OCI-LY3 (cell line): ENCODE results near the gene SLC19A1.

Experiments
- EZH2phosphoT487 ChIP-seq: fragments of 200-600 bp; shearing (Covaris generic); IDR thresholded peaks from 2 replicates; pipeline ENCODE4 v1.6.1; 2018; ENCODE audit warnings: antibody characterized with exemption, mixed run types, low read depth
- TF ChIP-seq, protein P1 (sequence below): fragments of 200-600, 300-600 bp; sonication (generic); IDR thresholded peaks from 2 replicates; pipeline ENCODE4 v1.5.1; 2014; ENCODE audit warnings: antibody characterized with exemption, low read length, low read depth

DNA sequence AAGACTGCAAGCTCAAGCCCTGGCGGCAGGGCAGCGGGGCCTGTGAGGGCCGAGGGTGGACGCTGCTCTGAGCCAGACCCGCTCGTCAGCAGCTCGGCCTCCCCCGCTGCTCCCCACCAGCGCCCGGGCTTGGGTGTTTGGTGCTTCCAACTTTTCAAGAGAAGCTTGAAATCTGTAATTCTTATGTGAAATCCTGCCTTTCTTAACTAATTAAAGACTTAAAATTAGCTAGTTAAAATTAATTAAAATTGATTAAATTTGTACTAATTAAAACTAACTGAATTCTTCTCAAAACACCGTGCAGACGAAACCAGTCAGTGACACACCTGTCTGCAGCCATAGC is 14.0 kb upstream of the SLC19A1 start:
- TF ChIP-seq, protein P1, sequence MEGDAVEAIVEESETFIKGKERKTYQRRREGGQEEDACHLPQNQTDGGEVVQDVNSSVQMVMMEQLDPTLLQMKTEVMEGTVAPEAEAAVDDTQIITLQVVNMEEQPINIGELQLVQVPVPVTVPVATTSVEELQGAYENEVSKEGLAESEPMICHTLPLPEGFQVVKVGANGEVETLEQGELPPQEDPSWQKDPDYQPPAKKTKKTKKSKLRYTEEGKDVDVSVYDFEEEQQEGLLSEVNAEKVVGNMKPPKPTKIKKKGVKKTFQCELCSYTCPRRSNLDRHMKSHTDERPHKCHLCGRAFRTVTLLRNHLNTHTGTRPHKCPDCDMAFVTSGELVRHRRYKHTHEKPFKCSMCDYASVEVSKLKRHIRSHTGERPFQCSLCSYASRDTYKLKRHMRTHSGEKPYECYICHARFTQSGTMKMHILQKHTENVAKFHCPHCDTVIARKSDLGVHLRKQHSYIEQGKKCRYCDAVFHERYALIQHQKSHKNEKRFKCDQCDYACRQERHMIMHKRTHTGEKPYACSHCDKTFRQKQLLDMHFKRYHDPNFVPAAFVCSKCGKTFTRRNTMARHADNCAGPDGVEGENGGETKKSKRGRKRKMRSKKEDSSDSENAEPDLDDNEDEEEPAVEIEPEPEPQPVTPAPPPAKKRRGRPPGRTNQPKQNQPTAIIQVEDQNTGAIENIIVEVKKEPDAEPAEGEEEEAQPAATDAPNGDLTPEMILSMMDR: no peak
- TF ChIP-seq EZH2phosphoT487: no peak
